GM10248 (cell line): Measurements from ENCODE around the gene SAMD4A.
A peak's percentile ranks its signal among the peaks of the same experiment; 100 is the strongest.

Source experiments
- CTCF ChIA-PET: fragments of 300-600 bp; sonication (Branson Sonifier 250); formaldehyde crosslinking; extraction: SDS; loops from one replicate; lab custom pipeline; 2021; ENCODE audit warnings: antibody characterized with exemption; lab: Yijun Ruan, JAX
- POLR2A ChIA-PET: fragments of 350-650 bp; sonication (Branson Sonifier 250); formaldehyde crosslinking; extraction: SDS; loops from one replicate; lab custom pipeline; 2020; ENCODE audit warnings: antibody characterized with exemption; lab: Yijun Ruan, JAX
- DNase-seq: peaks from one replicate; pipeline ENCODE4 v3.0.0; 2012; ENCODE audit errors: extremely low spot score
- CTCF ChIP-seq: IDR thresholded peaks from 2 replicates; pipeline ENCODE4 v1.5.1; 2012; ENCODE audit warnings: mild to moderate bottlenecking, low read depth; ENCODE audit errors: extremely low read depth, missing control alignments, control extremely low read depth

Gene SAMD4A

GRCh38 chr14:54716862-54717261 lies 149.9 kb downstream of the SAMD4A start:
- ChIA-PET CTCF (interaction anchor here (1.8 kb wide), 1 partner anchor 153 kb away, joined by 7 read pairs; no protein-coding TSS in a partner anchor), POLR2A (no interaction called here)
- no peak for TF ChIP-seq CTCF
- no peak for DNase-seq

GRCh38 chr14:54718046-54718445 lies 151.1 kb downstream of the SAMD4A start:
- ChIA-PET POLR2A (no interaction called here), CTCF (interaction anchor here (0.6 to 7.2 kb wide), 4 partner anchors 7 to 154 kb away, joined by 3 to 53 read pairs (median 5); no protein-coding TSS in a partner anchor)
- DNase-seq: no peak
- no peak for TF ChIP-seq CTCF

GRCh38 chr14:54719406-54719805 lies 152.5 kb downstream of the SAMD4A start:
- TF ChIP-seq CTCF: no peak
- POLR2A ChIA-PET: no interaction called here
- CTCF ChIA-PET: interaction anchor here (1.0 to 7.2 kb wide), 4 partner anchors 8 to 155 kb away, joined by 3 to 53 read pairs (median 3); no protein-coding TSS in a partner anchor
- no peak for DNase-seq

- CTCF ChIA-PET: interaction anchor here (0.8 to 7.2 kb wide), 16 partner anchors 9 to 292 kb away, joined by 3 to 53 read pairs (median 4); partner anchors contain the start of genes CGRRF1 and SAMD4A
- peak; percentile 69 for TF ChIP-seq CTCF
- POLR2A ChIA-PET: interaction anchor here (0.6 kb wide), 1 partner anchor 71 kb away, joined by 6 read pairs; no protein-coding TSS in a partner anchor
- peak; percentile 29 for DNase-seq
These were observed 156.0 kb downstream of the SAMD4A start for GRCh38 chr14:54722791-54723432.

- TF ChIP-seq CTCF: no peak
- ChIA-PET CTCF (interaction anchor here (0.7 to 7.2 kb wide), 12 partner anchors 7 to 215 kb away, joined by 3 to 53 read pairs (median 4); partner anchors contain the start of gene CGRRF1), POLR2A (no interaction called here)
- DNase-seq: no peak
These were observed 157.2 kb downstream of the SAMD4A start for GRCh38 chr14:54724123-54724522.

- TF ChIP-seq CTCF: no peak
- DNase-seq: no peak
- ChIA-PET CTCF (interaction anchor here (0.7 to 7.2 kb wide), 9 partner anchors 13 to 164 kb away, joined by 3 to 53 read pairs (median 4); no protein-coding TSS in a partner anchor), POLR2A (no interaction called here)
These were observed 157.9 kb downstream of the SAMD4A start for GRCh38 chr14:54724676-54725325.
